GM12892 (cell line): ENCODE data around the gene CLIC2.
"Not testable (repeated sequence)": the region's sequence is repeated elsewhere in the genome, so short reads cannot be mapped to it uniquely, and the experiment has no call there.

Experiments used
- DNase-seq: peaks from one replicate; pipeline ENCODE4 v3.0.0; 2011; ENCODE audit not compliant: insufficient read length
- FAIRE-seq: peaks from 2 replicates; lab custom pipeline; 2011; peaks lifted over from hg19 to GRCh38; lab: Jason Lieb, UNC
- POLR2A ChIP-seq: IDR thresholded peaks from 2 replicates; pipeline ENCODE4 v1.6.1; 2011; ENCODE audit warnings: low read depth, low read length, control low read depth
- POLR2AphosphoS5 ChIP-seq: IDR thresholded peaks from 2 replicates; pipeline ENCODE4 v1.6.1; 2011; ENCODE audit warnings: low read depth, low read length, control low read depth
- TAF1 ChIP-seq: IDR thresholded peaks from 2 replicates; pipeline ENCODE4 v1.6.1; 2011; ENCODE audit warnings: low read depth, mild to moderate bottlenecking, control low read depth, low read length, borderline replicate concordance

Gene CLIC2

DNA sequence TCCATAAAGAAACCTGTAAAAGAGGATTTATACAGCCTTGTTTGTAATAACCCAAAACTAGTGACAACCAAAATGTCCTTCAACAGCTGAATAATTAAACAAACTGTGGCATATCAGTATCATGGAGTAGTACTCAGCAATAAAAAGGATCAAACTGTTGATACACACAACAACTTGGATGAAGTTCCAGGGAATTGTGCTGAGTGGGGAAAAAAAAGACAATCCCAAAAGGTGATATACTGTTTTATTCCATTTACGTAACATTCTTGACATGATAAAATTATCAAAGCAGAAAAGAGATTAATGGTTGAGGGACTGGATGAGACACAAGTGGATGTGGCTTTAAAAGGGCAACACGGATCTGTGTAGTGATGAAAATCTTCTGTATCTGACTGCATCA lies 7.8 kb downstream of the CLIC2 start:
- no peak for TF ChIP-seq TAF1
- TF ChIP-seq POLR2A = no peak
- no peak for TF ChIP-seq POLR2AphosphoS5
- DNase-seq = no peak
- FAIRE-seq = no peak

DNA sequence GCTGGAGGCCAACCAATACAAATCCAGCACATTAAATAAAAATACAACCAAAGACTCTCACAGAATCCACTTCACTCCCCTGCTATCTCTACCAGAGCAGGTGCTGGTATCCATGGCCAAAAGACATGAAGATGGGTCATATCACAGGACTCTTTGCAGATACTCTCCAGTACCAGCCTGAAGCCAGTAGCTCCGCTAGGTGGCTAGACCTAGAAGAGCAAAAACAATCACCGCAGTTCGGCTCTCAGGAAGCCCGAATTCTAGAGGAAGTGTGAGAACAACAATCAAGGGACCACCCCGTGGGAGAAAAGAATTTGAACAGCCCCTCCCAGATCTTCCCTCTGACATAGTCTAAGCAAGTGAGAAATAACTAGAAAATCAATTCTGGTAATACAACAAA lies 20.2 kb downstream of the CLIC2 start:
- no peak for FAIRE-seq
- no peak for DNase-seq
- TF ChIP-seq POLR2A = no peak
- no peak for TF ChIP-seq POLR2AphosphoS5
- no peak for TF ChIP-seq TAF1

DNA sequence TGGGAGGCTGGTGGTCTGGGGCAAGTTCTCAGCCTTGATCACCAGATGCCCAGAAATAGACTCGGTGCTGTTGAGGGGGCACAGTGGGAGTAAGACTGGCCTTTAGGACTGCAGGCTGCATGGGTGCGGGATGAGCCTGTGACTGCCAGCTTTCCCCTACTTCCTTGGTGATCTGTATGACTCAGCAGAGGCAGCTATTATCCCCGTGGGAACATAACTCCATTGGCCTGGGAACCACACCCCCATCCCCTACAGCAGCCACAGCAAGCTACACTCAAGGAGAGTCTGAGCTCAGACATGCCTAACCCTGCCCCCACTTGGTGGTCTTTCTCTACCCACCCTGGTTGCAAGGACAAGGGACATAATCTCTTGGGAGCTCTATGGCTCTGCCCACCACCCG lies 20.6 kb downstream of the CLIC2 start:
- no peak for TF ChIP-seq POLR2AphosphoS5
- no peak for TF ChIP-seq POLR2A
- no peak for FAIRE-seq
- no peak for DNase-seq

DNA sequence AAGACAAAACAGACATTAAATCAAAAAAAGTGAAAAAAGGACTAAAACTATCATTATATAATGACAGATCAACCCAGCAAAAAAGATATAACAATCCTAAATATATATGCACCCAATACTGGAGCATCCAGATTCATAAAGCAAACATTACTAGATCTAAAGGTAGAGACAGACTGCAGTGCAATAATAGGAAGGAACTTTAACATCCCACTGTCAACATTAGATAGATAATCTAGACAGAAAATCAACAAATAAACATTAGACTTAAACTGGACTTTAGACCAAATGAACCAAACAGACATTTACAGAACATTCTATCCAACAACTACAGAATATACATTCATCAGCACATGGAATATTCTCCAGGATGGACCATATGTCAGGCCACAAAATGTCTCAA lies 40.6 kb downstream of the CLIC2 start:
- TF ChIP-seq POLR2AphosphoS5 (no peak), TAF1 (no peak)
- DNase-seq (no peak), FAIRE-seq (no peak)

DNA sequence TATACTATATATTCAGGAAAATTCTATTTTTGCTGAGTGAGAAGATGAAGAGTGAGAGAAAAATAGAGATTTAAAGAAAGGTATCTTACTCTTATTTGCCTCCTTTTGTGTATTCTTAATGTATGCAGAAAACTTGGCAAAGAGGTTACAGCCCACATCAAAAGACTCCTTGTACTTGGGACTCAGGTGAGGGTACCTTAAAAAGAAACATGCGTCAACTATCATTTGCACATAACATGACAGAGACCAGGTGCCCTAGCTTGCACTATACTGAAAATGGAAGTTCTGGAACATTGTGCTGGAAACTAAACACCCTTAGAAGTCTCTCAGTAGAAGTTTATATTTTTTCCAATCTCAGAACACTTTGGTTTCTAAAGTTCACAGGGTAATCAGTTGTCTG lies 54.5 kb downstream of the CLIC2 start:
- TF ChIP-seq POLR2A (no peak), TAF1 (no peak), POLR2AphosphoS5 (no peak)
- FAIRE-seq = no peak
- DNase-seq = no peak

DNA sequence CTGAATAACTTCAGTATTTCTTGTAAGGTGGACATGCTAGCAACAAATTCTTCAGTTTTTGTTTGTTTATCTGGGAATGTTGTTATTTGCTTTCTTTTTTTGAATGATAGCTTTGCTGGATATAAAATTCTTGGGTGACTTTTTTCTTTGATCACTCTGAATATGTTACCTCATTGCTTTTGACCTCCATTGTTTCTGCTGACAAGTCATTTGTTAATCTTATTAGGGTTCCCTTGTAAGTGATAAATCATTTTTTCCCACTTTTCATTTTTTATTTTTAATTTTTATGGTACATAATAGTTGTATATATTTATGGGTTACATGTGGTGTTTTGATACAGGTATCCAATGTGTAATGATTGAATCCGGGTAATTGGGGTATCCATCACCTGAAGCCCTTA lies 63.4 kb downstream of the CLIC2 start:
- TF ChIP-seq POLR2A = no peak
- TF ChIP-seq TAF1 = no peak
- TF ChIP-seq POLR2AphosphoS5 = no peak
- no peak for FAIRE-seq
- no peak for DNase-seq

DNA sequence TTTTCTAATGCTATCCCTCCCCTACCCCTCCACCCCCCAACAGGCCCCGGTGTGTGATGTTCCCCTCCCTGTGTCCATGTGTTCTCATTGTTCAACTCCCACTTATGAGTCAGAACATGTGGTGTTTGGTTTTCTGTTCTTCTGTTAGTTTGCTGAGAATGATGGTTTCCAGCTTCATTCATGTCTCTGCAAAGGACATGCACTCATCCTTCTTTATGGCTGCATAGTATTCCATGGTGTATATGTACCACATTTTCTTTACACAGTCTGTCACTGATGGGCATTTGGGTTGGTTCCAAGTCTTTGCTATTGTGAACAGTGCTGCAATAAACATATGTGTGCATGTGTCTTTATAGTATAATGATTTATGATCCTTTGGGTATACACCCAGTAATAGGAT lies 66.4 kb downstream of the CLIC2 start:
- not testable (repeated sequence) for DNase-seq, FAIRE-seq

DNA sequence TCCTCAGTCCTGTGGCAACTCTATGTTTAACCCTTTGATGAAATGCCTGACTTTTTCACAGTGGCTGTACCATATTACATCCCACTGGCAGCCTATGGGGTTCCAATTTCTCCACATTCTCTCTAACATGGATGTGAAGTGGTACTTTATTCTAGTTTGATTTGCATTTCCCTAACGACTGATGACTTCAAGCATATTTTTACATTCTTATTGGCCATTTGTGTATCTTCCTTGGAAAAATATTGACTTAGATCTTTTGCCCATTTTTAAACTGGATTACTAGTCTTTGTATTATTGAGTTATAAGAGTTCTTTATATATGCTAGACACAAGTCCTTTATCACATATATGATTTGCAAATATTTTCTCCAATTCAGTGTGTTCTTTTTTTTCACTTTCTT lies 68.0 kb downstream of the CLIC2 start:
- FAIRE-seq (no peak), DNase-seq (no peak)
- no peak for TF ChIP-seq POLR2A
- TF ChIP-seq TAF1 = no peak
- no peak for TF ChIP-seq POLR2AphosphoS5

DNA sequence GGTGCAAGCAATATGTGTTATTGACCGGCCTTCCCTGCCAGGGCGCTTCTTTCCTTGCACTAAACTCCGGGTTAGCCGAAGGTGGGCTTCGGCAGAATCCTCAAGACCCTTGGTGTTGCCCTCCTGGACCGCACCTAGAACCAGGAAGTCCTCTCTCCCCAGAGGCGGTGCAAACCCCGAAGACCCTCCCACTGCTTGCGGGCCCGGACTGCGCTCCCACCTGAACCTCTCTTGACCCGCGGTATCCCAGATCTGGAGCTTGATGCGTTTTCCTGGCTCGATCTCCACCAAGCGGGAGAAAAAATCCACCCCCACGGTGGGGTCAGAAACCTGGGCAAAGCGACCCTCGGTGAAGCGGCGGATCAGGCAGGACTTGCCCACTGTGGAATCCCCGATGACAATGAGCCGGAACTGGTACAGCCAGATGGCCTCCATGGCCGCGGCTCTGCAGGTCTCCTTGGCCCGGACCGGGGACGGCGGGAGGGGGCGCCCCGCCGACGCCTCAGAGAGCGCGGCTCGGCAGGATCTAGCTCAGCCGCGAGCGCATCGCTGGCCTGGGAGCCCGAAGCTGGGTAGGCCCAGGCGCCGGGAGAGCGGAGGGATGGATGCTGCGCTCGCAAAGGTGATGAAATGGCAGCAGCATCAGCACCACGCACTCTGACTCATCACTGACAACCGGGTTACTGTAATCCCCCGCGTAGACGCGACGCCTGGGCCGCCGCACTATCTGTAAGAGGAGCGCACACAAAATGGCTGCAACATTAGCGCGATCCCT lies 70.4 kb downstream of the CLIC2 start, which contains the start of gene RAB39B:
TSS of gene RAB39B (minus strand) at position 638 of the 775 bp plus-strand sequence. CDS start at position 435, 203 bp downstream.
- FAIRE-seq (peak; percentile 86), DNase-seq (peak; percentile 22)
- peak; percentile 27; the same call in 1 of the 2 replicates for TF ChIP-seq POLR2A
- TF ChIP-seq TAF1 = no peak

DNA sequence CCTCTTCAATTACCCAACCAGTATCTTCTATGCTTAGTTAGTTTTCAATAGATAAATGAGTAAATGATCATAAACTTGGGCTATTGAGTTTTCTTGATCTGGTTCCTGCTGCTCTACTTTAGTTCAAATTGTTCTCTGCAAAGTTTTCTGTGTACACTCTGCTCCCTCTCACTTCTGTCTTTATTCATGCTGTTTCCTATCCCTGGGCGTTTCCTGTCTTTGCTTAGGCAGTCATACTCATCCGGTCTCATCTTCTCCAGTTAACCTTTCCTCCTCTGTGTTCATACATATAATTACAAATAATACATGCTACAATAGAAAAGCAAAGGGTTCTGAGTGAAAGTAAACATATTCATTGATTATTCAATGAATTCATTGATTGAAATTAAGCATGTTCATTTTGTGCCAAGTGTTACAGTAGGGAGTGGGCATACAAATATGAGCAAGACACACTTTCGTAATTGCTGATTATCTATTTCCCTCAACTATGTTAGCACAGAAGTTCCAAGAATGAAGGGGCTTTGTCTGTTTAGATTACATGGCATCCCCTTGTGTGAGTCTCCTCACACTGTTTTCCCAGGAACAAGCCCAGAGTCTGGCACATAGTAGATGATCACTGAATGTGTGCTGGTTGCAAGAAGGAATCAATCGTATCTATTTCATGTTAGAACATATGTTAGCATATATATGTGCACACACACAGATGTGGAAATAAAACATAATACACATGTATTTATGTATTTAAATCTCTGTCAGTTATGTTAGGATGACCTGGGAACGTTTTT lies 71.3 kb downstream of the CLIC2 start:
- TF ChIP-seq POLR2AphosphoS5 (no peak), POLR2A (no peak), TAF1 (no peak)
- no peak for DNase-seq

DNA sequence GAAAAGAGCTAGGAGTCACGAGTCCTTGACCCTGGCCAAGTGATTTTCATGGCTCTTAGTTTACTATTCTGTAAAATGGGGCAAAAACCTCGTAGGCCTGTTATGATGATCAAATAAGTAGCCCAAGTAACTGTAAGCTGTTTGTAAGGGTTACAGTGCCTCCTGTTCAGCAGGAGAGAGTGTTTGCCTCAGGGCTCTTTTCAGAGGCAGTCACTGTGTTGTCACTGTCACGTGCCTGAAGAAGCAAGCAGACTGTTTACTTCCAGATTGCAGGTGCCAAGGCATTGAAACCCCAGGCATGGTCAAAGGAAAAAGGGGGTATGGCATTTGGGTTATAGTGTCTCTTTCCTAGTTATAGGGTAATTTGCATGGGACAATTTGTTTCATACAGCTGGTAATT lies 74.7 kb downstream of the CLIC2 start:
- TF ChIP-seq POLR2A (no peak), POLR2AphosphoS5 (no peak), TAF1 (no peak)
- FAIRE-seq (no peak), DNase-seq (no peak)

More for the DNA sequence above, 71.3 kb downstream of the CLIC2 start:
- peak; percentile 68 for FAIRE-seq

DNA sequence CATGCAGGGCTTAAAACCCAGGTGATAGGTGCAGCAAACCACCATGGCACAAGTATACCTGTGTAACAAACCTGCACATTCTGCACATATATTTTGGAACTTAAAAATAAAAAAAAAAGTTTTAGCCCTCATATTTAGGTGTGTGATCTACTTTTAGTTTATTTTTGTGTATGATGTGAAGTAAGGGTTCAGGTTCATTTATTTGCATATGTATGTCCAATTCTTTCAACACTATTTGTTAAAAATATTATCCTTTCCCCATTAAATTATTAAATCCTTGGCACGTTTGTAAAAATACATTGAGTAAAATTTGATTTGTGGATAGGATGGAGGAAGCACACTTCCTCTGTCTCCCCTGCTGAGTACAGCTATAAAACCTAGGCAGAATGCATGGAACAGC lies 83.0 kb downstream of the CLIC2 start:
- FAIRE-seq = no peak
- no peak for DNase-seq
- TF ChIP-seq POLR2A (no peak), TAF1 (no peak), POLR2AphosphoS5 (no peak)
